Measurements from ENCODE around the gene MATN1. TPM values are rescaled to one million over a fixed set of nuclear protein-coding genes. Genes with fewer than 3 reads are reported as not detected.

MATN1 gene
- total and polyA plus RNA-seq, 12 donors = not detected

- TF ChIP-seq CTCF (IDR thresholded peaks at IDR 0.05) = no peak
- intact Hi-C loops (cut with DNase I) = no loop called here
- DNase-seq = no peak
- no peak for ATAC-seq
- no peak overlapping the region for H3K4me3 ChIP-seq
- H3K27me3 ChIP-seq = peaks cover 0 to 35% (median 0%) of the 10 kb centered on the region in 7 donors
- peaks cover 0 to 25% (median 0%) of the 10 kb centered on the region in 11 donors for H3K9me3 ChIP-seq
- H3K36me3 ChIP-seq = no peaks in the 10 kb centered on the region
- WGBS, 2 donors = 66 to 82% methylated on average over 3 of the region's 3 CpGs
- H3K4me1 ChIP-seq = no peaks in the 10 kb centered on the region
- no peak overlapping the region for H3K27ac ChIP-seq
Measured at GRCh38 chr1:30673395-30673794, 50.0 kb downstream of the MATN1 start.

GRCh38 chr1:30672661-30673060 is 50.7 kb downstream of the MATN1 start:
- Histone ChIP-seq H3K4me1 (no peaks in the 10 kb centered on the region), H3K27me3 (peaks cover 0 to 32% (median 0%) of the 10 kb centered on the region in 7 donors), H3K36me3 (no peaks in the 10 kb centered on the region), H3K9me3 (peaks cover 0 to 25% (median 0%) of the 10 kb centered on the region in 11 donors), H3K27ac (no peak overlapping the region), H3K4me3 (no peak overlapping the region)
- intact Hi-C loops (cut with DNase I) = no loop called here
- DNase-seq (no peak), ATAC-seq (no peak)
- 73 to 90% methylated on average over 1 of the region's 1 CpG for WGBS, 2 donors
- no peak for TF ChIP-seq CTCF (IDR thresholded peaks at IDR 0.05)

- intact Hi-C loops (cut with DNase I) = no loop called here
Measured at GRCh38 chr1:30670240-30671060, 52.9 kb downstream of the MATN1 start.

More at GRCh38 chr1:30670240-30671060, 52.9 kb downstream of the MATN1 start:
- WGBS, 2 donors = 63 to 67% methylated on average over 9 of the region's 9 CpGs
- no peak for TF ChIP-seq CTCF (IDR thresholded peaks at IDR 0.05)
- no peak overlapping the region for H3K4me3 ChIP-seq
- peaks cover 0 to 19% (median 0%) of the 10 kb centered on the region in 11 donors for H3K9me3 ChIP-seq
- no peak for ATAC-seq
- H3K27ac ChIP-seq = no peak overlapping the region
- H3K36me3 ChIP-seq = no peaks in the 10 kb centered on the region
- DNase-seq = no peak
- peaks cover 0 to 30% (median 0%) of the 10 kb centered on the region in 7 donors for H3K27me3 ChIP-seq
- H3K4me1 ChIP-seq = no peaks in the 10 kb centered on the region
